ENCODE results near the gene ACLY. TPM values are rescaled to one million over a fixed set of nuclear protein-coding genes. Genes with fewer than 3 reads are reported as not detected.

ACLY gene
- total and polyA plus RNA-seq, 2 of the 13 experiments (the other 11 are each of a cell fraction or from before 2014, with no cell fraction given) = 111 to 218 TPM

GRCh38 chr17:41957031-41957868 lies 38.5 kb upstream of the ACLY start (continued):
- peak; percentile 77; the same call in 1 of the 2 replicates for TF ChIP-seq SNAPC4 (CRISPR knock-in tag; IDR thresholded peaks at IDR 0.05)
- no peak for TF ChIP-seq MLXIP (CRISPR knock-in tag; IDR thresholded peaks at IDR 0.05; ENCODE audit: borderline replicate concordance)
- peak; percentile 66 for TF ChIP-seq ELF1 (CRISPR knock-in tag; IDR thresholded peaks at IDR 0.05)
- TF ChIP-seq TRIM22 (IDR thresholded peaks at IDR 0.05) = no peak
- TF ChIP-seq ZBTB3 (CRISPR knock-in tag; IDR thresholded peaks at IDR 0.05; ENCODE audit: borderline replicate concordance, low read depth) = no peak
- 0 out of 2 replicates have a peak, but pooled peaks have one; percentile 20 for TF ChIP-seq TSC22D2 (CRISPR knock-in tag; IDR thresholded peaks at IDR 0.05; ENCODE audit: borderline replicate concordance)
- TF ChIP-seq BRD4 (CRISPR knock-in tag; IDR thresholded peaks at IDR 0.05) = peak; percentile 49; the same call in 1 of the 2 replicates
- no peak for TF ChIP-seq E2F5 (CRISPR knock-in tag; conservative IDR thresholded peaks at IDR 0.05)
- TF ChIP-seq ZNF776 (CRISPR knock-in tag; IDR thresholded peaks at IDR 0.05) = peak; percentile 45; the same call in 1 of the 2 replicates
- no peak for TF ChIP-seq RERE (CRISPR knock-in tag; IDR thresholded peaks at IDR 0.05; ENCODE audit: low read depth)
- no peak for TF ChIP-seq SRY (CRISPR knock-in tag; IDR thresholded peaks at IDR 0.05)
- TF ChIP-seq MXD4 (CRISPR knock-in tag; IDR thresholded peaks at IDR 0.05) = no peak; the same call in 1 of the 2 replicates

All from HepG2 (cell line).